ENCODE measurements around the gene SPTBN5. TPM values are rescaled to one million over a fixed set of nuclear protein-coding genes. Genes with fewer than 3 reads are reported as not detected.
A peak's percentile ranks its signal among the peaks of the same experiment; 100 is the strongest.

SPTBN5 gene
- total and polyA plus RNA-seq, 12 donors: under 0.01 to 6.8 (median 0.55) TPM

DNA sequence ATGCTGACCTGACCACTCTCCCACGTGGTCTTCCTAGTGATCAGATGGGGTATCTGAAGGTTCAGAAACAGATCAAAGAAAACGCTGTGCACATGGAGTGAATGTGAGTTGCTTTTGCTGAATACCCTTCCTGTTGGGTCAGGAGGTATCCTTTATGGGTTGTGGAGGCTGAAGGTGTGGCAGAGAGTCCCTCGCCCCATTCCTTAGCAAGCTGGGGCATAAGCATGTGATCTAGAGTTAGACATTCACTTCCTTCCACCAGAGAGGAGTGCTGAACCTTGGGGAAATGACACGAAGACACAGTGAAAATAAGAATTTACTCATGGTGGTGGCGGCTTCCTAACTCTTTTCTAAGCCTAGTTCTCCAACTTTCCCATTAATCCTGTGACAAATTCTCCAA, 27.8 kb upstream of the SPTBN5 start:
- TF ChIP-seq, protein P1, sequence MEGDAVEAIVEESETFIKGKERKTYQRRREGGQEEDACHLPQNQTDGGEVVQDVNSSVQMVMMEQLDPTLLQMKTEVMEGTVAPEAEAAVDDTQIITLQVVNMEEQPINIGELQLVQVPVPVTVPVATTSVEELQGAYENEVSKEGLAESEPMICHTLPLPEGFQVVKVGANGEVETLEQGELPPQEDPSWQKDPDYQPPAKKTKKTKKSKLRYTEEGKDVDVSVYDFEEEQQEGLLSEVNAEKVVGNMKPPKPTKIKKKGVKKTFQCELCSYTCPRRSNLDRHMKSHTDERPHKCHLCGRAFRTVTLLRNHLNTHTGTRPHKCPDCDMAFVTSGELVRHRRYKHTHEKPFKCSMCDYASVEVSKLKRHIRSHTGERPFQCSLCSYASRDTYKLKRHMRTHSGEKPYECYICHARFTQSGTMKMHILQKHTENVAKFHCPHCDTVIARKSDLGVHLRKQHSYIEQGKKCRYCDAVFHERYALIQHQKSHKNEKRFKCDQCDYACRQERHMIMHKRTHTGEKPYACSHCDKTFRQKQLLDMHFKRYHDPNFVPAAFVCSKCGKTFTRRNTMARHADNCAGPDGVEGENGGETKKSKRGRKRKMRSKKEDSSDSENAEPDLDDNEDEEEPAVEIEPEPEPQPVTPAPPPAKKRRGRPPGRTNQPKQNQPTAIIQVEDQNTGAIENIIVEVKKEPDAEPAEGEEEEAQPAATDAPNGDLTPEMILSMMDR (IDR thresholded peaks at IDR 0.05): no peak
- no peak for TF ChIP-seq POLR2A (IDR thresholded peaks at IDR 0.05)
- Histone ChIP-seq H3K36me3 (replicated peaks in 1 of 2) (peaks cover 0 to 11% of the 10 kb centered on the region in 2 donors), H3K9me3 (replicated peaks in 1 of 3) (no peaks in the 10 kb centered on the region), H3K4me1 (replicated peaks in 1 of 2) (peaks cover 19 to 45% of the 10 kb centered on the region in 2 donors), H3K27ac (no peak overlapping the region), H3K4me3 (no peak overlapping the region), H3K27me3 (no peaks in the 10 kb centered on the region)
- no peak for DNase-seq
- intact Hi-C loops (cut with DNase I): loop anchor here in 1 of 2 donors (10.0 kb wide), 1 partner anchor 53 kb away; the partner anchor contains the start of gene EHD4
- WGBS, 4 donors: 78 to 82% (median 81%) methylated on average over 5 of the region's 5 CpGs

DNA sequence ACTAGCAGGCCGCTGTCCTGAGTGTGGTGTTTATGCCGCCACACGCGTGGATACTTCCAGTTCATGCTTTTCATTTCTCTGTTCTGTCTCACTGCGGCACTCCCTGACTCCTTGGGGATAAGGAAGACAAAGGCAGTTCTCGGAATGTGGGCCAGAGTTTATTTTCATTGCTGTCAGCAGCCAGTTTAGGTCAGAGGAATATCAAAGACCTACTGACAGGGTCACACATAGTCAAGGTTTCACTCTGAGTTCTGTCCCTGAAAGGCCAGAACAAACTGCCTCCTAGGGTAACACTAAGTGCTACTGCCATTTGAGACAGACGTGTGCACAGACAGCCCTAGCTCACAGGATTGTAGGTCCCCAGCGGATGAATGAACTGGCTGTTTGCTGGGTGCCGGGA, 27.3 kb upstream of the SPTBN5 start:
- intact Hi-C loops (cut with DNase I): loop anchor here in 1 of 2 donors (10.0 kb wide), 1 partner anchor 54 kb away; the partner anchor contains the start of gene EHD4
- Histone ChIP-seq H3K9me3 (replicated peaks in 1 of 3) (no peaks in the 10 kb centered on the region), H3K27ac (no peak overlapping the region), H3K27me3 (no peaks in the 10 kb centered on the region), H3K4me3 (no peak overlapping the region), H3K36me3 (replicated peaks in 1 of 2) (peaks cover 0 to 11% of the 10 kb centered on the region in 2 donors), H3K4me1 (replicated peaks in 1 of 2) (peaks cover 19 to 45% of the 10 kb centered on the region in 2 donors)
- no peak for TF ChIP-seq POLR2A (IDR thresholded peaks at IDR 0.05)
- TF ChIP-seq, protein P1 (IDR thresholded peaks at IDR 0.05): no peak
- 58 to 71% (median 62%) methylated on average over 9 of the region's 9 CpGs for WGBS, 4 donors
- DNase-seq: no peak

DNA sequence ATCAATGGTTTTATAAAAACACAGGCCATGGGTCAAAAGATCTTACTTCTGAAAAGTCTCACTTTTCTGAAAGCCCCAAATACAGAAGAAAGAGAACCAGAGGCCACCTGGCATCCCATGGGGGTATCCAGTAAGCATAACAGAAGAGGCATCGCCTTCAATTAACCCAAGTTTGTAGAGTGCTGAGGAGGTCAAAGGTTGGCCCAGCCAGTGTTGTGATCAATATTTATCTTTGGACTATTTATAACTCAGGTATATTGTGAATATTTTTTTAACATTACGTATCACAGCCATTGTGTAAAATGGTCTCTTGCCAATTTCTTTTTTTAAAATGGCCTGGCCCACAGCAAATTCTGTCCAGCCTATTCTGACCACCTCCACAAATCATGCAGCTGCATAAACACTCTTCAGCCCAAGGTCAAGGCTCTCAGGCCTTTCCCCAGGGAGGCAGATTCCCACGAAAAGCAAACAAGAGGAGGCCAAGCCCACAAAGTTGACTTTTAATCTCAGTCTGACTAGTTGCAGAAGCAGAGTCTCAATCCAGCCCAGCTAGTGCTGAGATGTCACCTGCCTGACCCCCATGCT, 26.2 kb upstream of the SPTBN5 start:
- intact Hi-C loops (cut with DNase I): loop anchor here in 1 of 2 donors (10.0 kb wide), 1 partner anchor 55 kb away; the partner anchor contains the start of gene EHD4
- TF ChIP-seq, protein P1 (IDR thresholded peaks at IDR 0.05): no peak
- TF ChIP-seq POLR2A (IDR thresholded peaks at IDR 0.05): no peak
- Histone ChIP-seq H3K9me3 (replicated peaks in 1 of 3) (no peaks in the 10 kb centered on the region), H3K4me3 (no peak overlapping the region), H3K36me3 (replicated peaks in 1 of 2) (peaks cover 0 to 11% of the 10 kb centered on the region in 2 donors), H3K27me3 (no peaks in the 10 kb centered on the region), H3K4me1 (replicated peaks in 1 of 2) (peaks cover 19 to 49% of the 10 kb centered on the region in 2 donors), H3K27ac (no peak overlapping the region)
- peak in 1 of 7 donors; percentile 37 for DNase-seq
- WGBS, 4 donors: 48 to 63% (median 52%) methylated on average over 3 of the region's 3 CpGs

DNA sequence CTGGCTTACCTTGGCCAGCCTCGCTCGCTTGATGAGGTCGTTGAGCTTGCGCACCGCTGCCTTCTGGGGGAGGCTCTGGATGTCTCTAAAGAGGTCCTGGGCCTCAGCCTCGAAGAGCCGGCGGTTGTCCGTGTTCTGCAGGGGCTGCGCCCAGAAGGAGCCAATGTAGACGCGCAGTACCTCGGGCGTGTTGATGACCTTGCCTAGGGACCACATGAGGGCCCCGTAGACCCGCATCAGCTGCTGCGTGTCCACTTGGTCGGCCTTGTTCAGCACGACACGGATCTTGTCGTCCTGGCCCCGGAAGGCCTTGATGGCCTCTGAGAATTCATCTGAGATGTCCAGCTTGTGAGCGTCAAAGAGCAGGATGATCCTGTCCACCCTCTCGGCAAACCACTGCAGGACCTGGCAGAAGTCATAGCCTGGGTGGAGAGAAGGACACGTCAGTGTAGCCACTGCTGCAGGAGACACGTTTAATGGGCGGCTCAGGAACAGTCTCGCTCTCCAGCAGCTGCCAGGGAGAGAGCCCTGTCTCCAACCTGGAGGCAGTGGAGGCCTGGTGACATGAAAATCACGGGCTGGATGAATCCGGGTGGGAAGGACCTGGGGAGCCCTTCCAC, 25.5 kb upstream of the SPTBN5 start:
- no peaks in the 10 kb centered on the region for H3K9me3 ChIP-seq (replicated peaks in 1 of 3)
- intact Hi-C loops (cut with DNase I): no loop called here
- no peak for TF ChIP-seq POLR2A (IDR thresholded peaks at IDR 0.05)
- TF ChIP-seq, protein P1 (IDR thresholded peaks at IDR 0.05): no peak
- no peaks in the 10 kb centered on the region for H3K27me3 ChIP-seq
- DNase-seq: no peak
- no peak overlapping the region for H3K4me3 ChIP-seq
- no peak overlapping the region for H3K27ac ChIP-seq
- H3K4me1 ChIP-seq (replicated peaks in 1 of 2): peaks cover 19 to 49% of the 10 kb centered on the region in 2 donors
- H3K36me3 ChIP-seq (replicated peaks in 1 of 2): peaks cover 0 to 11% of the 10 kb centered on the region in 2 donors
- 88 to 99% (median 92%) methylated on average over 12 to 30 of the region's 30 CpGs for WGBS, 4 donors
